ENCODE results near the gene TMEM184A. TPM values are rescaled to one million over a fixed set of nuclear protein-coding genes. Genes with fewer than 3 reads are reported as not detected.

TMEM184A gene
- total RNA-seq, 2 donors from 2014 or later, result 4.6 to 5.1 TPM

- Histone ChIP-seq H3K27me3 (ENCODE audit: control insufficient read depth, insufficient read depth, low read length, poor library complexity, severe bottlenecking) (no peaks in the 10 kb centered on the region), H3K9me3 (ENCODE audit: control insufficient read depth, low read length) (no peaks in the 10 kb centered on the region), H3K4me3 (ENCODE audit: low read length) (no peak overlapping the region), H3K9ac (ENCODE audit: extremely low read depth, low read length, poor library complexity, severe bottlenecking) (no peak overlapping the region), H3K27ac (ENCODE audit: low read depth, low read length) (no peak overlapping the region), H3K4me1 (ENCODE audit: control insufficient read depth, insufficient read depth, low read length) (no peaks in the 10 kb centered on the region), H3K36me3 (ENCODE audit: control insufficient read depth, insufficient read depth, low read length) (peaks cover 23% of the 10 kb centered on the region)
- Mint-ChIP-seq H3K9me3 (no peaks in the 10 kb centered on the region), H3K4me1 (no peaks in the 10 kb centered on the region), H3K4me3 (no peak overlapping the region), H3K27ac (no peak overlapping the region), H3K27me3 (ENCODE audit: insufficient read depth) (no peaks in the 10 kb centered on the region), H3K36me3 (ENCODE audit: low read depth) (peaks cover 39% of the 10 kb centered on the region)
- no peak for DNase-seq
- TF ChIP-seq CTCF (conservative IDR thresholded peaks at IDR 0.05), result no peak
- WGBS, 2 experiments (ENCODE audit: insufficient coverage in 1 of 2, insufficient read length in 1 of 2), result 94 to 95% methylated on average over 30 to 33 of the region's 33 CpGs
Observed at GRCh38 chr7:1496531-1497292, 59.3 kb downstream of the TMEM184A start.

- Histone ChIP-seq H3K27ac (ENCODE audit: low read depth, low read length) (no peak overlapping the region), H3K9ac (ENCODE audit: extremely low read depth, low read length, poor library complexity, severe bottlenecking) (no peak overlapping the region), H3K4me1 (ENCODE audit: control insufficient read depth, insufficient read depth, low read length) (no peaks in the 10 kb centered on the region), H3K4me3 (ENCODE audit: low read length) (no peak overlapping the region), H3K27me3 (ENCODE audit: control insufficient read depth, insufficient read depth, low read length, poor library complexity, severe bottlenecking) (no peaks in the 10 kb centered on the region), H3K9me3 (ENCODE audit: control insufficient read depth, low read length) (no peaks in the 10 kb centered on the region), H3K36me3 (ENCODE audit: control insufficient read depth, insufficient read depth, low read length) (peaks cover 25% of the 10 kb centered on the region)
- no peak overlapping the region for H3K27ac Mint-ChIP-seq
- no peaks in the 10 kb centered on the region for H3K9me3 Mint-ChIP-seq
- no peak for TF ChIP-seq CTCF (conservative IDR thresholded peaks at IDR 0.05)
- peaks cover 44% of the 10 kb centered on the region for H3K36me3 Mint-ChIP-seq (ENCODE audit: low read depth)
- DNase-seq, result no peak
- no peak overlapping the region for H3K4me3 Mint-ChIP-seq
- no peaks in the 10 kb centered on the region for H3K27me3 Mint-ChIP-seq (ENCODE audit: insufficient read depth)
- no peaks in the 10 kb centered on the region for H3K4me1 Mint-ChIP-seq
- WGBS, 2 experiments (ENCODE audit: insufficient coverage in 1 of 2, insufficient read length in 1 of 2), result 93 to 94% methylated on average over 20 to 34 of the region's 34 CpGs
Observed at GRCh38 chr7:1495564-1496242, 60.3 kb downstream of the TMEM184A start.

GRCh38 chr7:1494866-1495563 is 61.0 kb downstream of the TMEM184A start:
- Histone ChIP-seq H3K4me1 (ENCODE audit: control insufficient read depth, insufficient read depth, low read length) (no peaks in the 10 kb centered on the region), H3K27me3 (ENCODE audit: control insufficient read depth, insufficient read depth, low read length, poor library complexity, severe bottlenecking) (no peaks in the 10 kb centered on the region), H3K9me3 (ENCODE audit: control insufficient read depth, low read length) (no peaks in the 10 kb centered on the region), H3K36me3 (ENCODE audit: control insufficient read depth, insufficient read depth, low read length) (peaks cover 28% of the 10 kb centered on the region), H3K27ac (ENCODE audit: low read depth, low read length) (no peak overlapping the region), H3K9ac (ENCODE audit: extremely low read depth, low read length, poor library complexity, severe bottlenecking) (no peak overlapping the region), H3K4me3 (ENCODE audit: low read length) (no peak overlapping the region)
- Mint-ChIP-seq H3K4me1 (no peaks in the 10 kb centered on the region), H3K9me3 (no peaks in the 10 kb centered on the region), H3K36me3 (ENCODE audit: low read depth) (peaks cover 41% of the 10 kb centered on the region), H3K27ac (no peak overlapping the region), H3K4me3 (no peak overlapping the region), H3K27me3 (ENCODE audit: insufficient read depth) (no peaks in the 10 kb centered on the region)
- WGBS, 2 experiments (ENCODE audit: insufficient coverage in 1 of 2, insufficient read length in 1 of 2), result 95 to 97% methylated on average over 14 to 27 of the region's 27 CpGs
- no peak for DNase-seq
- no peak for TF ChIP-seq CTCF (conservative IDR thresholded peaks at IDR 0.05)
